GM23338 (cell line): ENCODE results near the gene GOSR2.

ENCODE experiments used
- CTCF ChIP-seq, 2 experiments: fragments of 200-600 bp in 1 of 2; sonication (generic) in 1 of 2; conservative IDR thresholded peaks; 2 replicates each; pipeline versions ENCODE4 v1.5.1 to v1.6.1; 2016 to 2017; ENCODE audit warnings: antibody characterized with exemption in 2 of 2, low read depth in 2 of 2, mild to moderate bottlenecking in 2 of 2, moderate library complexity in 1 of 2
- EZH2 ChIP-seq: fragments of 200-600 bp; sonication (generic); IDR thresholded peaks from one replicate; pipeline ENCODE4 v1.8.0; 2017; ENCODE audit warnings: antibody characterized with exemption, mild to moderate bottlenecking, low read depth; ENCODE audit not compliant: unreplicated experiment
- EZH2phosphoT487 ChIP-seq: fragments of 200-600 bp; sonication (generic); IDR thresholded peaks from one replicate; pipeline ENCODE4 v1.8.1; 2018; ENCODE audit warnings: antibody characterized with exemption; ENCODE audit not compliant: unreplicated experiment

DNA sequence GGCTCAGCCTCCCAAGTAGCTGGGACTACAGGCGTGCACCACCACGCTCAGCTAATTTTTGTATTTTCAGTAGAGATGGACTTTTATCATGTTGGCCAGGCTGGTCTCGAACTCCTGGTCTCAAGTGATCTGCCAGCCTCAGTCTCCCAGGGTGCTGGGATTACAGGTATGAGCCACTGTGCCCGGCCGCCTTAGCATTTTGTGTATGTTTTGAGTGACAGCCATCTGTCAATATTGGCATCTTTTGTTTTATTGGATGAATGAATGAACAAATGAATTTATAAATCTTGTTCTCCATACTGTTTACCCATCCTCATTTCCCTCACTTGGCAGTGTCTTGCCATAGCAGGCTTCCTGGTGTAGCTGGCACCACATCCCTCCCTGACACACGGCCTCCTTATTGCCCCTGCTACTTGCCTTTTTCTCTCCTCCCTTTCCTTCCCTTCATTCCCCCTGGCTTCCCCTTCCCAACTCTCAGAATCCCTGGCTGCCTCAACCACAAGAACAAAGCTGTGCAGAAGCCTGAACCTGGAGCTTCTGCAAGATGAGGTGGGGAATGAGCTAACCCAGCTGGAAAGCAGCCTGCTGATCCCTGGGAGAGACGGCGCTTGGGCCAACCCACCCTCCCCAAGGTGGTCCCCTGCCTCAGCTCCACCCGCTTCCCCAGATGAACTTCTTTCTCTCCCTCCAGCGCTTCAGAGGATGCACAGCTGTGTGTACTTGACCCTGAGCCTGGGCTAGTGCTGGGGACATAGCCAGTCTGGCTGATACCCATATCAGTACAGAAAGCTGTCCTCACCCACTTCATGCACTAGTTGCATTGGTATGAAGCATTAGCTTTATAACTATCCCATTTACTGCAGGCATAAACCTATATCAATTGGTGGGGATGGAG, 37.3 kb upstream of the GOSR2 start:
- no peak for TF ChIP-seq CTCF (conservative IDR thresholded peaks at IDR 0.05; ENCODE audit: low read depth in 2 of 2)
- TF ChIP-seq EZH2: no peak
- TF ChIP-seq EZH2phosphoT487: no peak
